Stimulated activated CD4-positive, alpha-beta T cell treated with anti-CD3 and anti-CD28 coated beads, Interleukin-4, amount 100 ng/mL, for 1 hour (primary cell): ENCODE results near the gene UBE2S.
A peak's percentile ranks its signal among the peaks of the same experiment; 100 is the strongest.

Source experiments
- DNase-seq: peaks from one replicate; pipeline ENCODE4 v3.0.0-alpha.2; 2020

UBE2S gene

DNA sequence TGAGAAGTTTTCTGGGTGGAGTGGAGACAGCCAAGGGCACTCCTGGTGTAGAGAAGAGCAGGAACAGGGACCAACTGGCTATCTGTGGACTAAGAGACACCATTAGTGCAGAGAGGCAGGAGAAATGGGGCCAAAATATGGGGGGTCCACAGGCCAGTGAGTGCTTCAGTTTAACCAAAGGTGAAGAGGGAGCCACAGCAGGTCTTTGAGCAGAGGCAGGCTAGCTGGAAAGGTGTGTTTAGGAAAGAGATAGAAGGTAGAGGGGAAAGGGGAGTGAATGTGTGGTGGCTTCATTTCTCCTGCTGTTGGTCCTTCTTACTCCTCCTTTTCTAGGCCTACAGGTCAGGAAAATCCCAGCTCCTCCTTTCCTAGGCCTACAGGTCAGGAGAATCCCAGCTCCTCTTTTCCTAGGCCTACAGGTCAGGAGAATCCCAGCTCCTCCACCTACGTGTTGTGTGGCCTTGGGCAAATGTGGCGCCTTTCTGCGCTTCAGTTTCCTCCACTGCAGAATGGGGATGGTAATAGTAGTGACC lies 25.0 kb downstream of the UBE2S start:
- DNase-seq, result no peak

DNA sequence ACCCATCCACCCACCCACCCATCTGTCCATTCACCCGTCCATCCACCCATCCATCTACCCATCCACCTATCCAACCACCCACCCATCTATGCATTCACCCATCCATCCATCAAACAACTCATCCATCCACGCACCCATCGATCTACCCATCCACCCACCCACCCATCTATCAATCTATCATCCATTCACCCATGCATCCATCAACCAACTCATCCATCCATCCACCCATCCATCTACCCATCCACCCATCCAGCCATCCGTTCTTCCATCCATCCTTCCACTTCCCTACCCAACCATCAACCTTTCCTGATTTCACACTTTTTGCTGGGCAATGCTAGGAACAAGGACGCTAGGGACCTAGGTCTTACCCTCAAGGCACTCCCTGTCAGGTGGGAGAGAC lies 25.6 kb downstream of the UBE2S start:
- no peak for DNase-seq

DNA sequence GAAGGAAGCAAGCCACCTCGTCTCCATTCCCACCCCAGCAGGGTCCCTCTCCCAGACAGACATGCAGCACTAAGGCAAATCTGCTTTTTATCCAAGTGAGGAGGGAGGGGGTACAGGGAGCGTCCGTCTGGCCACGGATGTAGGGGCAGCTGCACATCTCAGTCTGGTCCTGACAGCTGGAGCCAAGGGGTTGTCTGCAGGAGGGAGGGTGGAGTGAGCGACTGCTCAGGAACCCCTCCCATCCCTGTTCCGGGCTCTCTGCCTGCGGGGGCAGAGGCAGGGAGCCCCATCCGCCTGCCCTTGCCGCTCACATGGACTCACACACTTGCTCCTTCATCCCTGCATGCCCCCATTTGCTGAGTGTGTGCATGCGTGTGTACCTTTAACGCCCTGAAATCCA lies 28.4 kb downstream of the UBE2S start:
- no peak for DNase-seq

DNA sequence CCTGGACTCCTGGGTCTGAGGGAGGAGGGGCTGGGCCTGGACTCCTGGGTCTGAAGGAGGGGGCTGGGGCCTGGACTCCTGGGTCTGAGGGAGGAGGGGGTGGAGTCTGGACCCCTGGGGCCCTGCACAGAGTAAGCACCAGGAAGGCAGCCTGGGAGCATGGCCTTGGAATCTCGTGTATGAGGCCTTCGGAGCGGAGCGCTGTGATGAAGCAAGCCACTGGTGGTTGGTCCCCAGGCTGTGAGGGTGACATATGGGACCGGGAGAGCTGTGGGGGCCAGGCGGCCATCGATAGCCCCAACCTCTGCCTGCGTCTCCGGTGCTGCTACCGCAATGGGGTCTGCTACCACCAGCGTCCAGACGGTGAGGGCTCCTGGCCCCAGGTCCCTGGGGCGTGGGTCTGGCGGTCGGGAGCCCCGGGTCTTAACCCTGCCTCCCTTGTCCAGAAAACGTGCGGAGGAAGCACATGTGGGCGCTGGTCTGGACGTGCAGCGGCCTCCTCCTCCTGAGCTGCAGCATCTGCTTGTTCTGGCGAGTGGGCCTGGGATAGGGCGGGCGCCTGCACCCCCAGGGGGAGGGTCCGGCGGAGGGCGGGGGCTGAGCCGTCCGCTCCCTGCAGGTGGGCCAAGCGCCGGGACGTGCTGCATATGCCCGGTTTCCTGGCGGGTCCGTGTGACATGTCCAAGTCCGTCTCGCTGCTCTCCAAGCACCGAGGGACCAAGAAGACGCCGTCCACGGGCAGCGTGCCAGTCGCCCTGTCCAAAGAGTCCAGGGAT lies 30.0 kb downstream of the UBE2S start:
- no peak for DNase-seq

DNA sequence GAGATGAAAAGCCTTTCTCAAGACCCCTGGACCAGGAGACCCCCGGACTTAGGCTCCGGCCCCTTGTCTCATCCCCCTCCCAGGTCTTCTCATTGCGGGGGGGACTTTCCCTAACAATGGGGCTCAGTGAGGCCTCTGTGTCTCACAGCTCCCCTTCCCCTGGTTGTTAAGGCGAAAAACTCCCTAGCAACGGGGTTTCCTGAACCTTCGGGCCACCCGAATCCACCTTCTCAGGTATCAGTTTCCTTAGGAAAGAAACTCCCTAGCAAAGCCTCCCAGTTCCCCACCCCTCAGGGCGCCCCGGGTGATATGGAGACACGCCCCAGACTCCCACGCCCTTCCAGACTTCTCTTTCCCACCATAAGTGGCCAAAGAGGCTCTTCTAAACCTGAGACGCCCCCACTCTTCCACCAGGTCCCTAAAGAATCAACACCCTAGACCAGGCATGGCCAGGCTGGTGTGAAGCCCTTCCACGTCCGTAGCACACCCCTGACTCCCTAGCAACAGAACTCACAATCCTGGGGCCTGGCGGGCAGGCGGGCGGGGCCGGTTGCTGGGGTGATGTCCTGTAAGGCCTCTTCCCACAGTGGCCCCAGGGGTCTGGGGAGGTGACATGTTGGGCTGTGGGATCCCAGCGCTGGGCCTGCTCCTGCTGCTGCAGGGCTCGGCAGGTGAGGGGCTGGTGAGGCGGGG lies 31.2 kb downstream of the UBE2S start, which contains the start of gene TMEM190:
TSS of gene TMEM190 (plus strand) at position 586 of the 693 bp plus-strand sequence. CDS start at position 614, 28 bp downstream.
- no peak for DNase-seq

DNA sequence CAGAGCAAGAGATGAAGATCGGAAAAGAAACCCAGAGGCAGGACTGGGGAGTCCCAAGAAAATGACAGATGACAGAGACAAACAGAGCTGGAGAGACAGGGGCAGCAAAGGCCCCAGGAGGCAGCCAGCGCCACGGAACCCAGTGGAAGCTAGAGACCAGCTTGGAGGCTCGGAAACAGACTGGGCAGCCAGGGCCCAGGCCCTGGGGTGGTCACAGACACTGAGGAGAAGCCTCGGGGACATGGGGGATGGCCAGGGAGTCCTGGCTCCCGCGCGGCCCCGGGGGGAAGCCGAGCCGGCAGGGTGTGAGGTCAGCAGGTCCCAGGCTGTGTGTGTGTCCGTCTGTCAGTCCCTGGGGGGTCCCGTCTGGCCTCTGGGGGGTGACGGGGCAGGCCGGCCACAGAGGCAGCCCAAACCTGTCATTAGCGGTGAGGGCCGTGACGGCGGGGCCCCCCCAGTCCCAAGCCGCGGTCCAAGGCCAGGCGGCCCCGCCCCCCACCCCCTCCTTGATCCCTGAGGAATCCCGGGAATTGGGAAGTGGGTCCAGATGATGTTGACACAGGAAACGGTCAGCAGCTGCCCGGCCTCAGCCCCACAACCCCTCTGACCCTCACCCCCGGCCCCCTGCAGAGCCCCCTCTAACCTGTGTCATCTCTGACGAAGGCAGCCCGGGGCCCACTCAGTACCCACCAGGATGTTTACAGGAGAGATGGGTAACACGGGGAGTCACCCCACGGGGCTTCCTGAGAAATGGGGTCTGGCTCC lies 33.4 kb downstream of the UBE2S start:
- DNase-seq, result no peak

DNA sequence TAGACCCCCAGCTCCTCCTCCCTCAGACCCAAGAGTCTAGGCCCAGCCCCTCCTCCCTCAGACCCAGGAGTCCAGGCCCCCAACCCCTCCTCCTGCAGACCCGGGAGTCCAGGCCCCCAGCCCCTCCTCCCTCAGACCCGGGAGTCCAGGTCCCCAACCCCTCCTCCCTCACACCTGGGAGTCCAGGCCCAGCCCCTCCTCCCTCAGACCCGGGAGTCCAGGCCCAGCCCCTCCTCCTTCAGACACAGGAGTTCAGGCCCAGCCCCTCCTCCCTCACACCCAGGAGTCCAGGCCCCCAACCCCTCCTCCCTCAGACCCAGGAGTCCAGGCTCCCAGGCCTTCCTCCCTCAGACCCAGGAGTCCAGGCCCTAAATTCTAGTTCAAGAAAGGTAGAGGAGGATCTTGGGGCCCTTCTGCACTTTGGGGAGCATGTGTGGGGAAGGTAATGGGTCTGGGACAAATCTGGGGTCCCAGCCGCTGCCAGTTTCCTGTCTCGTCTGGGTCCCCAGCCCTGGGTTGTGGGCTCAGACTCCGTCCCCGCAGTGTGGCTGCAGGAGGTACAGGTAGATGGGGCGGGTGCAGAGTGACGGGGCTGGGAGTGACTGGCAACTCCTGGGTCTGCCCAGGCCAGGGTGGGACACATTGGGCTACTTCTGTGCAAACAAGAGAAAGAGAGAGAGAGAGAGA lies 34.1 kb downstream of the UBE2S start:
- no peak for DNase-seq

DNA sequence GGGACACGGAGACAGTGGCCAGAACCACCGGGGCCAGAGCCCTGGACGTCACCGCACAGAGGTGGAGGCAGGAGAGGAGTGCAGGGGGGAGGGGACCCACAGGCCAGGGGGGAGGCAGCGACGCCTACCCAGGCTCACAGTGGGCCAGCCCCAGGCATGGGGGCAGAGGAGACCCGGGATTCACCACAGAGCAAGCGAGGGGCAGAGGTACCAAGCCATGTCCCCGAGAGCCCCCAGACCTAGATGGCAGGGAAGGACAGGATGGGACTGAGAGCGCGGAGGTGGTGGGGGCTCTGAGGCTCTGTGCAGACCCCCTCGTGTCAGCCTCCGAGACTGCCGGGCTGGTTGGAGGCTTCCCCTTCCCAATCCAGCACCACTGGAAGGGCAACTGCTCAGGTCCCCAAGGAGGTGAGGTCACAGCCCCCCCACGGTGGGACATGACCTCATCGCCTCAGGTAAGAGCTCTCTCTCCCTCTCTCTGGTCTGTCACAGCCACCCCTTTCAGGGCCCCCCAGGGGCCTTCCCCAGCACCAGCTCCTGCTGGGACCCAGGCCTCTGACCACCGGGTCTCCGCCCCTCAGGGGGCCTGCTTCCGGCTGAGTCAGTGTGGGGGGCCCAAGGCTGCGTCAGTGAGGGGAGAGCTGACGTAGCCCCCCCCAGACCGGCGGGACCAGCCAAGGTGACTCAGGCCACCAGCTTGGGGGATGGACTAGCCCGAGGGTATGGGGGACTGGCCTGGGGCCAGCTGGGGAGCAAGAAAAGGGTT lies 35.1 kb downstream of the UBE2S start:
- DNase-seq, result no peak

DNA sequence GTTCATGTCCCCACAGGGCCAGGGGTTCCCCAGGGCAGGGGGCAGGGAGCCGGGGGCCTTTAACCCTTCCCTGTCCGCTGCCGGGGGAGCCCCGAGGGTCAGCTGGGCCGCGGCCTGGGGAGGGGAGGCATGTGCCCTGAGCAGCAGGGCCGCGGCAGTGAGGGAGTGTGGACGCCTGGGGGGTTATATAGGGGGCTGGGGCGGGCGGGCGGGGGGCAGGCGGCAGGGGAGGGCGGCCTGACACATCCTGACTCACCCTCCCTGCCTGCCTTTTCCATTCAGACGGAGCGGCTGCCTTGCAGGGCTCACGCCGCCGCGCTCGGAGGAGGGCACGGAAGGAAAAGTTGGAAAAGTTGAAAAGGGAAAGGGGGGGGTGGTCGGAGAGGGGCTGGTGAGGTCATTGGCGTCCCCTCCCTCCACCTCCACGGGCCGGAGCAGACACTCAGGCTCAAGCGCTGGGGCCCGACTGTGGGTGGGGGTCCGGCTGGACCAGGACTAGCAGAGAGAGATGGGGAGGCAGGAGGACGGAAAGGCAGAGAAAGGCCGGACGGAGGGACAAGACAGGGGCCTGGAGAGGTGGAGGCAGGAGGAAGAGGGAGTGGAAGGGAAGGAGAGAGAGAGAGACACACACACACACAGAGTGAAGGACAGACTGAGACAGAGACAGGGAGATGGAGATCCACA lies 37.1 kb downstream of the UBE2S start, which contains the start of gene IL11:
TSS of gene IL11 (minus strand) at position 159 of the 684 bp plus-strand sequence. CDS start at position 6, 153 bp downstream.
- no peak for DNase-seq

DNA sequence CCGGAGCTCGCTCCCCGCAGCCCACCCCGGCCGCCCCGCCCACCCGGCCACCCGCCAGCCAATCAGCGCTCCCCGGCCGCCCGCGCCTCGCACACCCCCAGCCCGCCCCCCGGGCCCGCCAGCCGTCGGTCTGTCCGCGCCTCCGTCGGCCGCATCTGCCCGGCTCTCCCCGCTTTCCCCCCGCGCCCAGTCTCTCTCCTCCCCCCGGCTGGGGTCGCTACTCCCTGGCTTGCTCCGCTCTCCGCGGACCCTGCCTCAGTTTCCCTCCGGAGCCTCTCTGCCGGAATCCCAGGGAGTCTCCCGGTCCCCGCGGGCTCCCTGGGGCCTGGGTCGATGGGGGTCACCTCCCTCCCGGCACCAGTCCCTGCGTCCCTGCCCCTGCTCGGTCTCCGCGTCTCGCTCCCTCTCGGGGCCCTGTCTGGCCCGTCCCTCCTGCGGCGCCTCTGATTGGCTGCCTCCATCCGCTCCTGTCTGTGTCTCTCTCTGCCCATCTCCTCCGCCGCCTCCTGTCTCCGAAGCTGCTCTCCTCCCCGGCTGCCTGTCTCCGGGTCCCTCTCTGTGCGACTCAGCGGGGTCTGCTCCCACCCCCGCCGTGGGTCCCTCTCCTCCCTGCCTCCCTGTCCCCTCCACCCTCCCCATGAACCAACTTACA lies 37.8 kb downstream of the UBE2S start:
- peak; percentile 41 for DNase-seq

DNA sequence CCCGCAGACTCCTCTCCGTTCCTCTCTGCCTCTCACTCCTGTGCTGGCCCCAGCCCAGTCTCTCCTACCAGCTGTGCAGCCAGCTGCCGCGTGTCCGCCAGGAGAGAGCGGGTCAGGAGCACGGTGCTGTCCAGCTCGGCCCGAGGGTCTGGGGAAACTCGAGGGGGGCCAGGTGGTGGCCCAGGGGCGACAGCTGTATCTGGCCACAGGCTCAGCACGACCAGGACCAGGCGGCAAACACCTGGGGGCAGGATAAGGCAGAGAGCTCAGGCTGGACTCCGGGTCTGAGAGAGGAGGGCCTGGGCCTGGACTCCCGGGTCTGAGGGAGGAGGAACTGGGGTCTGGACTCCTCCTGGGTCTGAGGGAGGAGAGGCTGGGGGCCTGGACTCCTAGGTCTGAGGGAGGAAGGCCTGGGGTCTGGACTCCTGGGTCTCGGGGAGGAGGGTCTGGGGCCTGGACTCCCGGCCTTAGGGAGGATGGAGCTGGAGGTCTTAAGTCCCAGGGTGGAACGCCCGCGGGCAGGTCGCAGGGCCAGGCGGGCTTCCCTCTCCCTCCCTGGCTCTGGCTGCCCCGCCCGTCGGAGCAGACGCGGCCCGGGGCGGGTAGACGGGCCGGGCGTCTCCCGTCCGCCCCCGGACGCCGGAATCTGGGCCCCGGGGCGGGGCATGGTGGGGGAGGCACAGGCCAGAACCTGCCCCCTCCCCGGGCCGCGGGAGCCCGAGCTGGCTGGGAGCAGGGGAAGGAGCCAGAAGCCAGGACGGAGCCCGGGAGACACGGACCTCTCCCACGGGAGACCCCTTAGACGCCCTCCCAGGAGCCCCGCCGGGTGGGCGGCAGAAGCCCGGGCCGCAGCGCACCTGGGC lies 38.7 kb downstream of the UBE2S start:
- DNase-seq, result peak; percentile 27

DNA sequence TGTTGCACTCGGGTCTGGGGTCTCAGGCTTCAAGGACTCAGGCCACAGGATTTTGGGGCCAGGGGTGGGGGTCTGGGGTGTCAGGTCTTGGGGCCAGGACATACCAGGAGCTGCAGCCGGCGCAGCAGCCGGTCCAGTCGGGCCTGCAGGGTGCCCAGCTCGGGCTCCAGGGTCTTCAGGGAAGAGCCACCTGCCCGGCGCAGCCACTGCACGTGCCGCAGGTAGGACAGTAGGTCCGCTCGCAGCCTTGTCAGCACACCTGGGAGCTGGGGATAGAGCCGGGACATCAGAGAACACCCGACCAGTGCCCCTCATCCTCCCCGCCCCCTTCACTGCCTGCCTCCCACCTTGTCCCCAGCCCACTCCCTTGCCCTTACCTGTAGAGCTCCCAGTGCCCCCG lies 39.5 kb downstream of the UBE2S start:
- no peak for DNase-seq

DNA sequence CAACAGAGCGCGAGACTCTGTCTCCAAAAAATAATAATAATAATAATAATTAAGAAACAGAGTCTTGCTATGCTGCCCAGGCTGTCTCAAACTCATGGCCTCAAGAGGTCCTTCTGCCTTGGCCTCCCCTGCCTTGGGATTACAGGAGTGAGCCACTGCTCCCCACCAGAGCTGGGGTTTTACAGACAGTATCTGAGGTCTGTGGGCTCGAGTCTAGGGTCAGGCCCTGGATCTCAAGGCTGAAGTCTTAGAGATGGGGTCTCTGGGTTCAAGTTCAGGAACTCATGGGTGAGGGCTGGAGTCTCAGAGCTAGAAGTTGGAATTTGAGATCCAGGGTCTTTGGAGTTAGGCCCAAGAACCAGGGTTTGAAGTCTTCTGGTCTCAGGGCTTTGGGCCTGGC lies 40.8 kb downstream of the UBE2S start:
- no peak for DNase-seq

DNA sequence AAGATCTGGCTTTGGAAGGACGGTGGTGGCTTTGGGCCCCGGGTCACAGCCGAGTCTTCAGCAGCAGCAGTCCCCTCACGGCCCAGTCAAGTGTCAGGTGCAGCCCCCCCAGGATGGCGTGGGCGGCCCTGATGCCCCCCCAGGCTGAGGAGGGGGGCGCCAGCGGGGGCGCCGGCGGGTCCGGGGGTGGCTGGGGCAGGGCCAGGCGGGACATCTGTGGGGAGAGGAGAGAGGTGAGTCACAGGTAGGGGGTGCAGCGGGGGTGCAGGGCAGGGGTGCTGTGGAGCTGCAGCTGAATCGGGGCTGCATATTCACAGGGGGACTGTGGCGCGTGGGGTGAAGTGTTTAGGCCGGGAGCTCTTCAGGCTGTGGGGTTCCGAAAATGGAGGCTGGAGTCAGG lies 41.6 kb downstream of the UBE2S start:
- DNase-seq, result no peak

DNA sequence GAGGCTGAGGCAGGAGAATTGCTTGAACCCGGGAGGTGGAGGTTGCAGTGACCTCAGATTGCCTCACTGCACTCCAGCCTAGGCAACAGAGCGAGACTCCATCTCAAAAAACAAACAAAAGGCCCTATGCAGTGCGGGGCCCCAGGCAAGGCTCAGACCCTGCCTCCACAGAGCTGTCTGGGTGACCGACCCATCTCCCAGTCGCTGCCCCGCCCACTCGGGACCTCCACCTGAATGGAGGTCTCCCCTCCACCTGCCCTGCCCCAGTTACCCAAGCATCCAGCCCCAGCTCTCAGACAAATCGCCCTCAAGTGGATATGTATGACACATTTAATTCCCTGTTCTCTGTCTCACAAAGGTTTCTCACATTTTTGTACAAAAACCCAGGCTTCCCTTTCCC lies 42.3 kb downstream of the UBE2S start:
- no peak for DNase-seq

DNA sequence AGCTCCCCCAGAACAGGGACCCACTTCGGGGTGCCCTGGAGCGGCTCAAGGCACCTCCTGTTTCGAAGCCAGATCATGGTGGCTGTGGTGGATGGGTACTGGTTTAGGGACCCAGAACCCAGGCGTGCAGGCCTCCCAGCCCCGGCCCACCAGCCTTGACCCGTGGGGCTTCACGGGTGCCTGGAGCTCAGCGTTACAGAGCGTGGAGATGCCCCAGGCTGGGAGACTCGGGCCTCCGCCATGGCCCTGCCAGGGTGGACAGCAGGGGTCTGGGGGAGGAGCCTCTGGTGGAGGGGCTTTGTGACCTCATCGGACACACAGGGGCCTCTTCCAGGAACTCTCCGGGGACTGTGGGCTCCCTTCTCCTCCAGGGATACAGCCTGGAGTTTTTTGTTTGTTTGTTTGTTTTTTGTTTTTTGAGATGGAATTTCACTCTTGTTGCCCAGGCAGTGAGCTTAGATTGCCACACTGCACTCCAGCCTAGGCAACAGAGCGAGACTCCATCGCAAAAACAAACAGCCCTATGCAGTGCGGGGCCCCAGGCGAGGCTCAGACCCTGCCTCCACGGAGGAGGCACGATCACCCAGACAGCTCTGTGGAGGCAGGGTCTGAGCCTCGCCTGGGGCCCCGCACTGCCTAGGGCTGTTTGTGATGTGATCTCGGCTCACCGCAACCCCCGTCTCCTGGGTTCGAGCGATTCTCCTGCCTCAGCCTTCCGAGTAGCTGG lies 44.4 kb downstream of the UBE2S start, which contains the start of gene GARIN5B:
TSS of gene GARIN5B (minus strand) at position 271 of the 727 bp plus-strand sequence. CDS start at position 77, 194 bp downstream.
- no peak for DNase-seq

DNA sequence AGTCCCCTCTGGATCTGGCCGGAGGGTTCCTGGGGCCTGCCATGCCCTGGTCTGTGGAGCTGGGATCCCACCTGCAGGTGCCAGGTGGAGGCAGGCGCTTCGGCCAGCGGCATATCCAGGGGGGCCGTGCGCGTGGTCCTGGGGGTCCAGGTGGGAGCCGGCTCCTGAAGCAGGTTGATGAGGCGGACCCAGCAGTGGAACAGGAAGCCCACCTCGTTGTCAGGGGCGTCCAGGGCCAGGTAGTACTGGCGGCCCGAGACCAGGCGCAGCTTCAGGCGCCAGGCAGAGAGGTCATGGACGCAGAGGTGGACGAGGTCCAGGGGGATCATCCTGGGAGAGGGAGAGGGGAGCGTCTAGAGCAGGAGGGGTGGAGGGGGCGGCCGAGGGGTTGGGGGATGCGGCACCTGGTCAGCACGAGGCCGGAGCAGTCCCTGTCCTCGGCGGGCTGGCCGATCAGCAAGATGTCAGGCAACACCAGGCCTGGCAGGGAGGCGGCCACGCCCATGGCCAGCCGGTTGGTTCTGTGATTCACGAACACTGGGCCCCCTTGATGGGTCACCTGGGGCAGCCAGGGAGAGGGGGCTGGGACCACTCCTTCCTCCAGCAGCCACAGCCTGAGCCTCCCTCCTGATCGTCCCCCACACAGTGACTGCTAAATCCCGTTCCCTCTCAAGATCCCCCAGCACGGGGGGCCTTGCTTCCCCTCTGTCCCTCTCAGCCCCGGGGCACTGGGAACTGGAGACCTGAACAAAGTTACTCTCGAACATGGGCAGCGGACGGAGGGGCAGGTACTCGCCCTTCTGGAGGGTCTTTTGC lies 45.2 kb downstream of the UBE2S start:
- DNase-seq, result no peak

DNA sequence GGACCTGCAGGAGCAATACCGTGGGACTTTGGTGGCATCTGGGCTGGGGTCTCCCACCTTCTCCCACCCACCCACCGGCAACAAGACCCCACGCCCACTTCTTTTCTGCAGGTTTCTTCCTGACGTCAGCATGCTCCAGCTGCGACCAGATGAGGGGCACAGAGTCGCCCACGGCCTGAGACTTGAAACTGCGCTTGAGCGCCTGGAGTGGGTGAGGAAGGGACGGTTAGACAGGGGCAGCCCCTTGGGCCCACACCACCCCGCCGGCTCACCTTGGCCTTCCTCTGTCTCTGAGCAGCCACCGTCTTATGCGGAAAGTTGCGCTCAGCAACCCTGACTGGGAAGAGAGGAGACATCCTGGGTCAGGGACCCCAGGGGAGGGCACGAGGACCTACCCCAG lies 46.7 kb downstream of the UBE2S start:
- no peak for DNase-seq
